GM21619 (cell line): ENCODE results near the gene DCHS2.

Source experiments
- ATAC-seq: cut with Tn5 transposase; IDR thresholded peaks from one replicate; pipeline ENCODE4 v1.9.1; 2021; ENCODE audit not compliant: unreplicated experiment

DCHS2 gene, protein sequence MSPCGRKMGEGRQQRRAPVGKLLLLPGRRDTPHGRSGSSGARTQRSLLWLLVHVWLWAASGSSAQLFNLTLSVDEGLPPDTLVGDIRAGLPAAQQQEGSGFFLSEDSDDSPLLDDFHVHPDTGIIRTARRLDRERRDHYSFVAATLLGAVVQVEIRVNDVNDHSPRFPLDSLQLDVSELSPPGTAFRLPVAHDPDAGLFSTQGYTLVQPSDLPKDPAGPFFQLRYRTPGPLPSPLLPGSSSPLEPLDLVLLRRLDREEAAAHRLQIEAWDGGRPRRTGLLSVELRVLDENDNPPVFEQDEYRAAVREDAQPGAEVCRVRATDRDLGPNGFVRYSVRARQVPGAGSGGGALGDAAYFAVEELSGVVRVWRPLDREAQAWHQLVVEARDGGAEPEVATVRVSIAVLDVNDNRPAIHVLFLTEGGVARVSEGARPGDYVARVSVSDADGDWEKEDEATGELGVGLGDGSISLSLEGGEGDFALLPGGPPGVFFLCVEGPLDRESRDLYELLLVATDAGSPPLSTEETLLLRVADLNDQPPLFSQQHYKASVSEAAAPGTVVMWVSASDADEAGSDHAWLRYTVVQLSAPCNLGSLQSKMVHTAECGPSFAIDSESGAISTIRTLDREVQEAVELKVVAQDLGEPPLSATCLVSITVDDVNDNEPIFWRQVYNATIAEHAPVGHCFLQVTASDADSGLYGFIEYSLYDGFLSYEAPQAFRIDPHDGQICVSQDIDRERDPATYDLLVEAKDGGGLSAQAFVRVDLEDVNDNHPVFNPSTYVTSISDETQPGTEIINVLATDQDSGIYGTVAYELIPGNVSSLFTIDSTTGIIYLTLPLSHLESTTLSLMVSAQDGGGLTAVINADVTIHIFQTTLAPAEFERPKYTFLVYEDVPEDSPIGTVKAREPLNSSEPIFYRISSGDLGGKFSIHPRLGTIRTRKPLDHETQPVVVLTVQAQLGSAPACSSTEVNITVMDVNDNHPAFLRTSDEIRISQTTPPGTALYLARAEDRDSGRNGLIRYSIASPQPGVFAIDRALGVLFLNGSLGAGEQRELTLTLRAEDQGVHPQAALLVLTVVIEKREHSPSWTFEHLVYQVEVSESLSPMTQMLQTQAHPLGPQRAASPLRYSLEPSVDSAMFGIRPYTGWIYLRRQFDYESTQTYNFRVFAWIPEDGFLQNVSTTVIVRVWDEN (N-terminal part only)

DNA sequence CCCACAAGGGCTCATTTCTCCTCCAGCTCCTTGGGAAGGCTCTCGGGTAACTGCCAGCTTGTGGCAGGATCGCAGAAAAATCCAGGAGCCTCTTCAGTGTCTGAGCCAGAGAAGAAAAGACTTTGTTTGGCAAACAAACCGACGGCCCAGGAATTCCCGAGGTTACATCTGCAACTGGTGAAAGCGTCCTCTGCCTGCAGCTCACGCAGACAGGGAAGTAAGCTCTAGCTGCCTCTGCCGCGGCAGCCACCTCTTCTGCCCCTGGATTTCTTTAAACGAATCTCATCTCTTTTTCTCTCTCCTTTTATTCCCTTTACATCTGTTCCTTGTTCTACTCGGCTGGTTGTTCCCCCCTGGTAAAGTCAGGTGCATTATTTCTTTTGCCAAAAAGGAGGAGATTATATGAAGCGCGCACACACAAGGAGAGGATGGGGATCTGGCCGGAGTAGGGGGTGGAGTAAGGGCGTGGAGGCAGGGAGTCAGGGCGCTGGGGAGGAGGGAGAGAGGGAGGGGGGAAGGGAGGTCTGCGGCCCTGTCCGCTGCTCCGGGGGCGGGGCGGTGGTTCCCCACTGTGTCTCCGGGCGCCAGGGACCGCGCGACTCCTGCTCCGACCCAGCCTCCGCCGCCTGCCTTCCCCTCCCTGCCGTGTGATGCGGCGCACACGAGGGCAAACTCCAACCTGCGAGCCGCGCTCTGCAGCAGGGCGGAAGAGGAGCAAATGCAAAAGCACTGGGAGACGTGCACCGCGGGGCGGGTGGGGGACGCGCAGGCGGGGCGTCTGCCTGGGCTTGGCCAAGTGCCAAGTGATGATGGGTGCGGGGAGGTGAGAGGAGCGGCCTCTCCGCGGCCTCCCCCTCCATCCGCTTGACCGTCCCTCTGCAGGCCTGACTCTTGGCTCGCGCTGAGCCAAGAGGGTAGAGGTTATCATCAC, at the start of gene DCHS2:
Gene DCHS2, minus strand, starts transcription at position 459 of the 931 bp plus-strand sequence. Its CDS starts 444 bp downstream, at position 15.
- peak; percentile 58 for ATAC-seq

DNA sequence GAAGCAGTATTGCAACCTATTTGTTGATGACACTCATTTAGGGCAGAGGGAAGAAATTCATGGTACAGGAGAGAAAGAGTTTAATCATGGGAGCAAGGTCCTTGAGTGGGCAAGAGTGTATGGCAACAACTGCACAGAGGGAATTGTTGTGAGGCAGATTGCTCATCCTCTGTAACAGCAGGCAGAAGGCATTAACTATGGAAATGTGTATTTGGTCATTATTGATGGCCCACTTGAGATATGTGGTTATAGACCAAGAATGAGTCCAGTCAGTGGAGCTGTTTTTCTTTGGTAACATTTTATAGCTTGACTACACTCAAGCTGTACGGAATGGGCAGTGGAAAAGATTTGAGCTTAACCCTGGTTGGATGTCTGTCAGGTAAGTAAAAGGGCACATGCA, 42.7 kb upstream of the DCHS2 start:
- ATAC-seq, result no peak

DNA sequence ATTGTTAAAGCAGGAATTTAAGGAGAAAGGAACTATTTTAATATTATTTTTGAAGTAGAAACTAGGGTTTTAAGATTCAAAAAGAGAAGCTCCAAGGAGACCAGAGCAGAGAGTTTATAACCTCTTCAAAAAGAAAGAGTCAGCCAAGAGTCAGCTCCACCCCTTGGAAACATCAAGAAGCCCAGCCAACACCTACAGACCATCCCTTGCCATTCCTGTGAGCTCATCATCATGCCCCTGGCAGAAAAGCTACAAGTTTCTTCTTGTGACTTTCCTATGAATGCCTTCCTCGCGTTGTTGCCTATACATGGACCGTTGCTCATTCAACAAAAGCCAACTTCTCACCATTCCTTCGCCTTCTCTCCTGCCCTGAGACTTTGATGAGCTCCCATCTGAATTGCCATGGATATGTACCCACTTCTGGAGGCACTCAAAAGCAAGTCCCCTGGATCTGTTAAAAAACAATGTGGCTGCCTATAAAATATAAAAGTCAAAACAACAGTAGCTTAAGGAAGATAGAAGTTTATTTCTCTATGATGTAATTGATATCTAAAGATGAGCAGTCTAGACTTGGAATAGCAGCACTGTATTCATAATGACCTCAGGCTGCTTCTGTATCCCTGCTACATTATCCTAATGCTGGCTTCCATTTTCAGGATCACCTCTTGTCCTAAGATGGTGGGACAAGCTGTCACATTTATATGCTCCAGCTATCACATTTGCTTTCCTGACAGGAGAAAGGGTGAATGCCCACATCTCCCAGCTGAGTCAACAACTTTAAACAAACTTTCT, 38.3 kb upstream of the DCHS2 start:
- no peak for ATAC-seq

DNA sequence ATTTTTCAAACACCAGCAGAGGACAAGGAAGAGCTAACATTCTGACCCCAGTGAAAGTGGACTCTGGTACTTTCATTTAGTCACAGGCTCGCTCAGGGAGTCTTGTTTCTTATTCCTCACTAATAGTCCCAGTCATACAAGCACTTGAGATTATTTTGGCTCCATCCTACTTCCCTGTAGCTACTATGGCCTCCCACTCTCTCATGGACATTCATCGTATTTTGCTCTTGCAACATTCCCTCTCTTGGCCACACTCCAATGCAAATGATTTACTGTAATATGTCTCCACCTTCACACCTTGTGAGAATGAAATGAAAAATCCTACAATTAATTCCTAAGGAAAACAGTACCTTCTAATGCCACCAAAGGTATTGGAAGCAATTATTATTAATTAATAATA, 37.3 kb upstream of the DCHS2 start:
- ATAC-seq, result no peak

DNA sequence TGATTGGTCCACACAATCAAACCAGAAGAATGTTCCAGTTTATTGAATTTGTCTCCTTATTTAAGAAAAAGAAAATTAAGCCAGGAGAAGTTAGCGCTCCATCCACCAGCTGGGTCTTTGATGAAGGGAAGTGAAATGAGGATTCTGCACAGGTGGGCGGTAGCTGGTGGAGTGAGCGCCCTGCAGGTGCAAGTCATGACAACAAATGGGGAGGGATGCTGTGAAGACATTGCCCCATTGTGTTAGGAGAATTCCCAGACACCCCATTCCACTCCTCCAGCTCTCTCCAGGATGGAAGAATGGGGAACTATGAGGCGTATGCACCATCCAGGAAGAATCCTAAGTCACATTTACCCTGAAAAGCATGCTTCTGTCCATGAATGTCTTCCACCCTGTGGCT, 35.7 kb upstream of the DCHS2 start:
- no peak for ATAC-seq

DNA sequence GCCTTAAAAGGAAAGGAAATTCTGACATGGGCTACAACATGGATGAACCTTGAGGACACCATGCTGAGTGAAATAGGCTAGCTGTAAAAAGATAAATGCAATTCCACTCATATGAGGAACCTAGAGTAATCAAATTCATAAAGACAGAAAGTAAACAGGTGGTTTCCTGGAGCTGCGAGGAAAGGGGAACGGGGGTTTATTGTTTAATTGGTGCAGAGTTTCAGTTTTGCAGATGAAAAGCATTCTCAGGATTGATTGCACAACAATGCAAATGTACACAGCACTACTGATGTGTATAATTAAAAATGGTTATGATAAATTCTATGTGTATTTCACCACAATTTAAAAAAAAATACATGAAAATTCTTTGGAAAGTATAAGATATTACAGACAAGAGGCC, 34.6 kb upstream of the DCHS2 start:
- ATAC-seq, result no peak

DNA sequence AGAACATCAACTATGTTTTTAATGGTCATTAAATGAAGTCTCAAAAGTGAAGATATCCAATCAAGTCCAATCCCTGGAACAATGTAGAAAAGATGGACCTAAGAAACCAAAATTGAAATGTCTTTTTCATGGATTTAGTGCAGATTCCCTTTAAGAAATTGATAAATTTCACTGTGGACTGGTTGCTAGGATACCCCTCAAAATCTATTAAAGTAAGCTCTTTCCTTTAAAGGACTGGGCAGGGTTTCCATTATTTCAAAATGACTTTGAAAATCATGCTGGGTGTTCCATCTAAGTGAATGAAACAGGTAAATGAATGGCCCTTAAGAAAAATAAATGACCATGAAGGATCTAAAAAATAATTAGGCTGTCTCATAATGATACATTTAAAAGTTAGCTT, 30.0 kb upstream of the DCHS2 start:
- no peak for ATAC-seq

DNA sequence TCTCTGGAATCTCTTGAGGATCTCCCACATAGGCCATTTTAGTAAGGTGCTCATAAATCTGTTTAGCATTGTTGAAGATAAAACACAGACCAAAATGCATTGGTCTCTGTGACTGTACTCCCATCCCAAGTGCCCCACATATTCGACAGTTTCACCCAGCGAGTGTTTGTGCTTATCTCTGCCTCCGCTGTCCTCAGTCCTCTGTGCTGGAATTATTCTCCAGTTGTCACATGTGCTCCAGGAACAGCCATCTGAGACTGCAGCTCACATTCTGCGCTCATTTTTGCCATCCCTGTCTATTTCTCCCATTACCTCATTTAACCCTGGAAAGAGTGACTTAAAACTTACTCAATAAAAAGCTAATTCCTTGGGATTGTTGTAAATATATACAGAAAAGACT, 27.6 kb upstream of the DCHS2 start:
- ATAC-seq, result no peak

DNA sequence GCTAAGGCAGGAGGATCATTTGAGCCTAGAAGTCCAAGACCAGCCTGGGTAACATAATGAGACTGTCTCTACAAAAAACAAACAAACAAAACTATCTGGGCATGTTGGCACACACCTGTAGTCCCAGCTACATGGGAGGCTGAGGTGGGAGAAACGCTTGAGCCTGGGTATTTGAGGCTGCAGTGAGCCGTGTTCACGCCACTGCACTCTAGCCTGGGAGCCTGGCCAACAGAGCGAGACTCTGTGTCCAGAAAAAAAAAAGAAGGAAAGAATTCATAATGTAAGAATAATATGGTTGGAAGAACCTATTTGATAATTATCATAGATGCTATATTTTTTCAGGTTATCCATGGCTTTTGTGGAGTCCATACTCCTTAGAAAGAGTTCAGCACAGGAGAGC, 26.0 kb upstream of the DCHS2 start:
- no peak for ATAC-seq

DNA sequence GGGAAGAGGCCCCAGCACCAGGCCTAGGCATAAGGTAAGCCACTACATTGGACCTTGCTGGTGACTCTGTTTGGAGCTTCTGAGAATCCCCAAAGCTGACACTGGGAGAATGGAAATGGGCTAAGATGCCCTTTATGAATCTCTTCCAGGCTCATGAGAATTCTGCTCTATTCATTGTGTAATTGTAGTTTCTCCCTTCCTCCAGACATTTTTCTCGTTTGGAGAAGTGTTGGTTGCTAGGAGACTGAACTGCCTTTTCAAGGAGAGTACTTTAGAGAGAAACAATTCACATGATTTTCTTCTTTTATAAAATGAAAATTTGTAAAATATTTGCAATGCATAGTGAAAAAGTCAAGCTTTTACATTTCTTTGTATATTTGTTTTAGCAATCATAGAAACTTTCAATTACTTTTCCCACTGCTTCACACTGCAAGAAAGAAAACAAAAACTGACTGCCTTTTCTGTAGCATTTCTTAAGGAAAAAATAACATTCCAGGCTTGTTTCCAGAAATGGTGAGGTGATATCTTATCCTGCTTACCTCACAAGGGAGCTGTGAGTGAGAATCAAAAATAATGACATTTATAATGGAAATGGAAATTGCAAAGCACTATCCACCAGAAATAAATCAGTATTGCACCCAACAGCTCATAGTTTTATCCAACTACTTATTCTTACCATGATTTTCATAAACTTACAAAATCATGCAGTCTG, 24.9 kb upstream of the DCHS2 start:
- no peak for ATAC-seq

DNA sequence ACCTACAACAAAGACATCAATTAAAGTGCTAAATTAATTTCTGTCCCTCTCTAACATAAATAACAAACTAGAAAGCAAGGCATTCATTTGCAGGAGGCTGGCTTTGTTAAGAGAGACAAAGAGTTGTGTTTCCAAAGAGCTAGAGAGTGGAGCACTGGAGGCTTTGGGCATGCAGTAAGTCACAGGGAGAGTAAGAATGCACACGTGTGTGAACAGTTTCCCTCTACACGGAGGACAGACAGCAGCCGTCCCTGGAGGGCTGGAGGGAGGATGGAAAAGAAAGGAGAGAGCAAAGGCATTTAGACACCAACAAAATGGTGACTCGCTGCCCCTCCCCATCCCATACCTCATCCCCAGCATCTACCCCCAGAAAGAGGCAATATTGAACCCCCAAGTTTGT, 20.4 kb upstream of the DCHS2 start:
- no peak for ATAC-seq

DNA sequence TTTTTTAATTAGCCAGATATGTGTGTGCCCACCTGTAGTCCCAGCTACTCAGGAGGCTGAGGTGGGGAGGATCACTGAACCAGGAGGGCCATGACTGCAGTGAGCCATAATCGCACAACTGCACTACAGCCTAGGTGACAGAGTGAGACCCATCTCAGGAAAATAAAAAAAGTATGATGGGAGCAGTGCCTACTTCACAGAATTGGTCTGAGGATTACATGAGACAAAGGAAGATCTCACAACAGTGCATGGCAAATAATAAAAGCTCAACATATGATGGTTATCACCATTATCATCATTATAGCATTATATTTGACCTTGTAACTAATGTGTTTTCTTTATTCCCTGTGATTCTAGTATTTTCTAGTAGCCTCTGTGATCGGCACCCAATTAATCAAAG, 19.9 kb upstream of the DCHS2 start:
- no peak for ATAC-seq

DNA sequence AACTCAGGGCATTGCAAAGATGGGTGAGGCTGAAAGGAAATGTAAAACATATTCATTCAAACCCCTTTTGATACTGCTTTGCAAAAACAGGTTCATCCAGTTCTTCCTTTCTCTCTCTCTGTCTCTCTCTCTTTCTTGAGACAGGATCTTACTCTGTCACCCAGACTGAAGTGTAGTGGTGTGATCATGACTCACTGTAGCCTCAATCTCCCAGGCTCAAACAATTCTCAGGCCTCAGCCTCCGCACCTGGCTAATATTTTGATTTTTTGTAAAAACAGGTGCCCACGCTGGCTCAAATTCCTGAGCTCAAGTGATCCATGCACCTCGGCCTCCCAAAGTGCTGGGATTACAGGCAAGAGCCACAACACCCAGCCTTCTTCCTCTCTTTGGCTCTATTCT, 15.6 kb upstream of the DCHS2 start:
- no peak for ATAC-seq

DNA sequence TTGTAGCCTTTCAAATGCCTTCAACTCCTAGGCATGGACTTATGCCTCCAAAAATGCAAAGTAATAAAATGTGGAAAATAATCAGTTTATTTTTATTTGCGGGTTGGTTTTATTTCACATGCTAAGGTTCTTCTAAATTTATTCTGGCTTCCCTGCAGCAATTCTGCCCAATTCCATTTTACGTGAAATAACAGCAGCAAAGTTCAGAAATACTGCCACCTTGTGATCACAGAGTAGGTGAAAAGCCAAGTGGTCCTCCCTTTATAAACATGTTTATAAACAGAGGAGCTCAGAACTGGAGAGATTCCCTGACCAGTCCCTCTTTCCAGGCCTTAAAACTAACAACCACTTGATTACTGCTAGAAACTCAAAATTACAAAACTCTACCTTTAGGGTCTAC, 14.7 kb upstream of the DCHS2 start:
- no peak for ATAC-seq

DNA sequence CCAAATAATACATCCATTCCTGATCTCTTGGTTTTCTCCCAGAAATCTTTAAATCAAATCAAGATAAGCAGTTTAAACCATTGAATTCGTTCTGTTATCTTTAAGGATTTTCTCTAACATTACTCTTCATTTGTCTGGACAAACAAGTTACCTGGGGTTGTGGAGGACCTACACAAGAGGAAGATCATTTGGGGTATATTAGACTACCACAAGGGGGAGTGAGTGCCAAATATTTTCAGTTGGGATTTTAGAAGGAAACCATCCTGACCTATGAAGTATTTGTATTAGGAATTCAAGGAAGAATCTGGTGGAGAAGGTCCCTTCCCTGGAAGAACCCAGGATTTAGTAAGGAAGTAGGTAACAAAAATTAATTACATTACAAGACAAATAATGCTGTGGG, 12.0 kb upstream of the DCHS2 start:
- ATAC-seq, result no peak

DNA sequence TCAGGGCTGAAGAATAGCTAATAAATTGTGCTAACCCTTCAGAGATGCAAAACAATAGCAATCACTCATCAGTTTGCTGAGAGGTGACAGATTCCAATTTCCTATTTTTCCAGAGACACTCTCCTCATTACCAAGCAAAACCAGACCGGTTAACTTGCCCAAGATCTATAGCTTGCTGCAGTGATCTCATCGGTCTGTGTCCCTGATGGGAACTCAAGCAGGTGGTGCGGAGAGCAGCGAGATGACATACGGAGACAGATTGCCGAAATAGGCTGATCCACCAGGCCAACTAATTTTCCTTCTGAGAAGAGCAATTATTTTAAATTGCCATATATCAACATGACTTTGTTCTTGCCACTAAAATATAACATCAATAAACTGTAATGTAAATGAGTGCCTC, 10.5 kb upstream of the DCHS2 start:
- ATAC-seq, result no peak

DNA sequence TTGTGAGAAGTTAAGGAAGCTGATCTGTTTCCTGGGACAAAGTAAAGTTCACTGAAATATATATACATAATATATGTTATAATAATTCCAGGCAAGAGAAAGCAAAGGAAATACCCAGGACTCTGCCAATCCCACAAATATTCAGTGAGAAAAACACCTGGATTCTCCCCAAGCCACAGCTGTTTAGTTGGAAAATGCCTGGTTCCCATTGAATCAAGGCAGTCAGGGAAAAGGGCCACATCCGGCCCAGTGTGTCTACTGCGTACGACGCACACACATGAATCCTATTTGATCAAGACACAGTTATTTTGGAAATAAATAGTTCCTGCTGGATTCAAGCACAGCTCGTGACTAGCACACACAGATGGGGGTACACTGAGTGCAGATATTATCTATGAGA, 6.3 kb upstream of the DCHS2 start:
- ATAC-seq, result no peak

DNA sequence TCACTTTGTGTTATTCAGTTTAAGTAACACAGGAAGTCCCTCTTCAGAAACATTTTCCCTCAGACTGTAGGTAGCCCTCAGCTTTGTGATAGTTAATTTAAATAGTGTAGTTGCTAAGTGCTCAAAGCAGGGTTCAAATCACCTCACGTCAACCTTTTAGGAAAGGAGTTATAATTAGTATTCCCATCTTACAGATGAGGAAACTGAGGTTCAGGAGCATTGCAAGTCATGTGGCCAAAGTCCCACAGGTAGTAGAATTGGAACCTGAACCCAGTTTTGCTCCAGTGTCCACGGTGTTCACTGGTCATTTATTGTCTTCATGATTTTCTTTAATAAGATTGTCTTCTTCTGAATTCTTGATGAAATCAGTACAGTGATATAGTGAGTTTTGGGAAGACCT, 4.3 kb upstream of the DCHS2 start:
- ATAC-seq, result no peak

DNA sequence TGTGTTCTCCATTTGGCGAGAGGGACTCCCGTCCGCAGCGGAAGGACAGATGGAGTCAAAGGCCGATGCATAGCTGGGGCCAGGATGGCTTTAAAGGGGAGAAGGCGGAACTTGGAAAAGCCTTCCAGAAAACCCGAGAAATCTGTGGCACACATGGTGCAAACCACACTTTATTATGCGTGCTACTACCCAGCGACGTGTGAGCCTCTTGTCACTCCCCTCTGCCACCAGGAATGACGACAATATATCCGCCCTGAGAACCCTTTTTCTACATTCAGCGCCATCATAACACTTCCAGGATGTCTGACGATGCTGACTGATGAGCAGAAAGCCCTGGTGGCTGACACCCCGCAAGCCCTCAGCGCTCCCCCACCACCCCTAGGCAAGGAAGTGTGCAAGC, 689 bp upstream of the DCHS2 start:
- ATAC-seq, result no peak
